ENCODE results near the gene NTHL1. TPM values are rescaled to one million over a fixed set of nuclear protein-coding genes. Genes with fewer than 3 reads are reported as not detected.

NTHL1 gene
- total RNA-seq (2021), result 51.6 and 65.4 TPM in 2 replicates
- percentile 43 among the genes with signal in this experiment for Bru-seq, nascent RNA
- BruChase-seq, experiment 1, labeled RNA remaining after a 2-hour chase, result percentile 53 among the genes with signal in this experiment
- percentile 58 among the genes with signal in this experiment for BruChase-seq, experiment 2, labeled RNA remaining after a 6-hour chase
- long read RNA-seq, transcript NTHL1-201 (6 exons, 1,067 nt), result major isoform, 75 of 98 reads
- long read RNA-seq, partial matches to known transcripts, result 5 of 98 reads
- long read RNA-seq, other reads (novel, unspliced or antisense), result 16 of 98 reads

GRCh38 chr16:2047330-2048115 lies at the start of gene NTHL1, which contains the start of gene TSC2:
NTHL1 (minus strand) TSS chr16:2047834; CDS start chr16:2047823, 11 bp downstream.
TSC2 (plus strand) TSS chr16:2047985; CDS start chr16:2048616, 631 bp downstream.
- Histone ChIP-seq H3K4me3 (ENCODE audit: low read depth, low read length, poor library complexity, severe bottlenecking) (peak within 1 kb of the TSS; percentile 93), H3K27ac (ENCODE audit: low read depth, low read length, poor library complexity, severe bottlenecking) (peak within 1 kb of the TSS; percentile 67), H3K4me1 (ENCODE audit: insufficient read depth, low read length, poor library complexity, severe bottlenecking) (no peaks in the 10 kb centered on the region), H3K27me3 (replicated peaks; ENCODE audit: insufficient read depth, low read depth, low read length, poor library complexity) (no peaks in the 10 kb centered on the region), H3K9me3 (ENCODE audit: low read depth, low read length, poor library complexity, severe bottlenecking) (no peaks in the 10 kb centered on the region), H3K36me3 (ENCODE audit: insufficient read depth, low read length, poor library complexity, severe bottlenecking) (peaks cover 12% of the 10 kb centered on the region)
- TF ChIP-seq CTCF (conservative IDR thresholded peaks at IDR 0.05; ENCODE audit: low read depth, low read length) (no peak; the same call in 1 of the 2 replicates), EZH2 (IDR thresholded peaks at IDR 0.05; ENCODE audit: borderline replicate concordance, low read depth, low read length, poor library complexity, severe bottlenecking) (no peak)
- DNase-seq (ENCODE audit: low spot score), result peak; percentile 97
- intact Hi-C loops (cut with micrococcal nuclease; ENCODE audit: unreplicated experiment), result no loop called here
- BruUV-seq (replicated peaks), result TSS peak; percentile 22
- ChIA-PET POLR2A (ENCODE audit: low non-redundant PET) (no interaction called here), CTCF (interaction anchor here (0.9 kb wide), 1 partner anchor 43 kb away, joined by 4 read pairs; no protein-coding TSS in a partner anchor)

- Histone ChIP-seq H3K9me3 (ENCODE audit: low read depth, low read length, poor library complexity, severe bottlenecking) (no peaks in the 10 kb centered on the region), H3K27me3 (replicated peaks; ENCODE audit: insufficient read depth, low read depth, low read length, poor library complexity) (no peaks in the 10 kb centered on the region), H3K4me3 (ENCODE audit: low read depth, low read length, poor library complexity, severe bottlenecking) (no peak overlapping the region), H3K36me3 (ENCODE audit: insufficient read depth, low read length, poor library complexity, severe bottlenecking) (peaks cover 41% of the 10 kb centered on the region), H3K27ac (ENCODE audit: low read depth, low read length, poor library complexity, severe bottlenecking) (no peak overlapping the region), H3K4me1 (ENCODE audit: insufficient read depth, low read length, poor library complexity, severe bottlenecking) (no peaks in the 10 kb centered on the region)
- no peak for DNase-seq (ENCODE audit: low spot score)
- POLR2A ChIA-PET (ENCODE audit: low non-redundant PET), result no interaction called here
- intact Hi-C loops (cut with micrococcal nuclease; ENCODE audit: unreplicated experiment), result no loop called here
- TF ChIP-seq EZH2 (IDR thresholded peaks at IDR 0.05; ENCODE audit: borderline replicate concordance, low read depth, low read length, poor library complexity, severe bottlenecking), result no peak
- TF ChIP-seq CTCF (conservative IDR thresholded peaks at IDR 0.05; ENCODE audit: low read depth, low read length), result no peak
- no TSS peak for BruUV-seq (replicated peaks)
- CTCF ChIA-PET, result no interaction called here
These were observed 49.4 kb upstream of the NTHL1 start for GRCh38 chr16:2096853-2097595.

- Histone ChIP-seq H3K9me3 (ENCODE audit: low read depth, low read length, poor library complexity, severe bottlenecking) (no peaks in the 10 kb centered on the region), H3K4me1 (ENCODE audit: insufficient read depth, low read length, poor library complexity, severe bottlenecking) (no peaks in the 10 kb centered on the region), H3K27ac (ENCODE audit: low read depth, low read length, poor library complexity, severe bottlenecking) (no peak overlapping the region), H3K36me3 (ENCODE audit: insufficient read depth, low read length, poor library complexity, severe bottlenecking) (peaks cover 45% of the 10 kb centered on the region), H3K27me3 (replicated peaks; ENCODE audit: insufficient read depth, low read depth, low read length, poor library complexity) (no peaks in the 10 kb centered on the region), H3K4me3 (ENCODE audit: low read depth, low read length, poor library complexity, severe bottlenecking) (no peak overlapping the region)
- ChIA-PET CTCF (no interaction called here), POLR2A (ENCODE audit: low non-redundant PET) (no interaction called here)
- no TSS peak for BruUV-seq (replicated peaks)
- intact Hi-C loops (cut with micrococcal nuclease; ENCODE audit: unreplicated experiment), result no loop called here
- no peak for TF ChIP-seq CTCF (conservative IDR thresholded peaks at IDR 0.05; ENCODE audit: low read depth, low read length)
- TF ChIP-seq EZH2 (IDR thresholded peaks at IDR 0.05; ENCODE audit: borderline replicate concordance, low read depth, low read length, poor library complexity, severe bottlenecking), result no peak
- no peak for DNase-seq (ENCODE audit: low spot score)
These were observed 48.4 kb upstream of the NTHL1 start for GRCh38 chr16:2095918-2096582.
